B cell (primary cell): ENCODE results near the gene TMEM201. TPM values are rescaled to one million over a fixed set of nuclear protein-coding genes. Genes with fewer than 3 reads are reported as not detected.
A peak's percentile ranks its signal among the peaks of the same experiment; 100 is the strongest.

Experiments used
- ATAC-seq: fragments of 200-7000 bp; cut with Tn5 transposase; one replicate; pipeline ENCODE4 v1.10.0; 2021; ENCODE audit warnings: low read depth, mild to moderate bottlenecking, moderate number of reproducible peaks, moderate library complexity
- CTCF ChIA-PET: fragments of 350-600 bp; sonication (Branson Sonifier 250); formaldehyde crosslinking; loops from one replicate; lab custom pipeline; 2021; ENCODE audit warnings: antibody characterized with exemption, inconsistent platforms; lab: Charles Lee
- POLR2A ChIA-PET: fragments of 350-600 bp; sonication (Branson Sonifier 250); formaldehyde crosslinking; loops from one replicate; lab custom pipeline; 2021; ENCODE audit warnings: antibody characterized with exemption; lab: Charles Lee
- DNase-seq: peaks from one replicate; pipeline ENCODE4 v3.0.0; 2013
- H2AFZ ChIP-seq: 2 replicates; pipeline ENCODE4 v1.6.1; 2012; ENCODE audit warnings: mild to moderate bottlenecking, low read depth, low read length; ENCODE audit not compliant: insufficient read depth, poor library complexity, severe bottlenecking
- H3K27ac ChIP-seq, 2 donors: 1 replicate in 1 of 2; 2 replicates in 1 of 2; pipeline ENCODE4 v1.5.1; 2012 to 2013; ENCODE audit warnings: low read length in 2 of 2, mild to moderate bottlenecking in 2 of 2, moderate library complexity in 1 of 2
- H3K27me3 ChIP-seq, 4 experiments: fragments of 200-600 bp in 1 of 4; sonication (generic) in 1 of 4; replicated peaks in 1 of 4; 1 replicate in 2 of 4; 2 replicates in 2 of 4; pipeline versions ENCODE4 v1.6.1 to v1.7.0; 2013 to 2016; ENCODE audit warnings: low read length in 3 of 4, mild to moderate bottlenecking in 2 of 4, mixed read lengths in 1 of 4, moderate library complexity in 1 of 4; ENCODE audit not compliant: insufficient read depth in 4 of 4, control insufficient read depth in 3 of 4; ENCODE audit errors: control extremely low read depth in 1 of 4
- H3K36me3 ChIP-seq, 2 experiments: replicated peaks in 1 of 2; 1 replicate in 1 of 2; 2 replicates in 1 of 2; pipeline versions ENCODE4 v1.6.1 to v1.7.1; 2013; ENCODE audit warnings: low read length in 1 of 2; ENCODE audit not compliant: insufficient read depth in 2 of 2, control insufficient read depth in 1 of 2; ENCODE audit errors: control extremely low read depth in 1 of 2, extremely low read depth in 1 of 2
- H3K4me1 ChIP-seq, 2 donors: fragments of 200-600 bp in 1 of 2; sonication (generic) in 1 of 2; 1 replicate in 1 of 2; 2 replicates in 1 of 2; pipeline versions ENCODE4 v1.5.1 to v1.6.1; 2013 to 2017; ENCODE audit warnings: low read length in 2 of 2; ENCODE audit not compliant: control insufficient read depth in 2 of 2, insufficient read depth in 2 of 2
- H3K4me2 ChIP-seq: replicated peaks from 2 replicates; pipeline ENCODE3; 2012; ENCODE audit warnings: mild to moderate bottlenecking, low read depth, low read length; ENCODE audit not compliant: poor library complexity, severe bottlenecking
- H3K4me3 ChIP-seq, 5 experiments: fragments of 200-600 bp in 1 of 5; sonication (generic) in 1 of 5; 1 replicate in 3 of 5; 2 replicates in 2 of 5; pipeline versions ENCODE4 v1.5.1 to v1.7.0; 2011 to 2016; ENCODE audit warnings: low read length in 4 of 5, mild to moderate bottlenecking in 4 of 5, low read depth in 2 of 5, control low read depth in 1 of 5, moderate library complexity in 1 of 5; ENCODE audit not compliant: insufficient read depth in 1 of 5; ENCODE audit errors: control extremely low read depth in 1 of 5, extremely low read depth in 1 of 5
- H3K79me2 ChIP-seq: fragments of 200-600 bp; sonication (generic); one replicate; pipeline ENCODE4 v1.6.0; 2016; ENCODE audit warnings: low read length; ENCODE audit not compliant: control insufficient read depth, insufficient read depth
- H3K9ac ChIP-seq: fragments of 200-600 bp; sonication (generic); 2 replicates; pipeline ENCODE4 v1.6.1; 2017; ENCODE audit warnings: mild to moderate bottlenecking, low read length, moderate library complexity
- H3K9me3 ChIP-seq, 3 donors: one replicate each; pipeline versions ENCODE4 v1.6.1 to v1.7.1; 2013; ENCODE audit warnings: low read length in 2 of 3; ENCODE audit not compliant: control insufficient read depth in 2 of 3, insufficient read depth in 1 of 3; ENCODE audit errors: control extremely low read depth in 1 of 3
- H4K20me1 ChIP-seq: 2 replicates; pipeline ENCODE4 v1.6.0; 2012; ENCODE audit warnings: mild to moderate bottlenecking, low read length; ENCODE audit not compliant: insufficient read depth, control insufficient read depth, poor library complexity, severe bottlenecking
- H3K27ac Mint-ChIP-seq: one replicate; pipeline ENCODE4 v1.8.0; 2021; ENCODE audit warnings: mixed read lengths
- H3K27me3 Mint-ChIP-seq: one replicate; pipeline ENCODE4 v1.8.0; 2021; ENCODE audit warnings: mixed read lengths
- H3K4me1 Mint-ChIP-seq: one replicate; pipeline ENCODE4 v1.8.0; 2021; ENCODE audit warnings: mixed read lengths
- H3K4me3 Mint-ChIP-seq: one replicate; pipeline ENCODE4 v1.8.0; 2021; ENCODE audit warnings: mixed read lengths
- H3K9me3 Mint-ChIP-seq: one replicate; pipeline ENCODE4 v1.8.0; 2022; ENCODE audit warnings: mixed read lengths; ENCODE audit not compliant: insufficient read depth
- EZH2 ChIP-seq: IDR thresholded peaks from 2 replicates; pipeline ENCODE4 v1.6.1; 2012; ENCODE audit warnings: borderline replicate concordance, low read depth, mild to moderate bottlenecking, moderate library complexity, low read length; ENCODE audit not compliant: insufficient read depth, poor library complexity, severe bottlenecking
- WGBS: methylation state at CpG from one replicate; pipeline ENCODE4 v1.1.5; 2013; ENCODE audit warnings: missing lambda C conversion rate; ENCODE audit not compliant: insufficient coverage; 5-methylcytosine and 5-hydroxymethylcytosine counted together
- intact Hi-C: fragments of 100-400 bp; cut with micrococcal nuclease; formaldehyde crosslinking; loops from one replicate; pipeline ENCODE4 v1.10.0; 2022
- polyA plus RNA-seq: library from polyadenylated mRNA; depleted of rRNA; stranded (reverse); fragments of >200 nt; gene quantifications from 2 replicates; pipeline ENCODE4 v1.2.3, GENCODE V29; 2012
- total RNA-seq, 2 donors: library from RNA; stranded (reverse); fragments of 120-200 nt in 1 of 2; gene quantifications; 1 replicate in 1 of 2; 2 replicates in 1 of 2; pipeline versions ENCODE4 v1.2.3 to v1.2.4, GENCODE V29; 2013 to 2022
- TF ChIP-seq, protein P1 (sequence below): fragments of 200-600 bp; IDR thresholded peaks from one replicate; pipeline ENCODE4 v1.8.0; 2022; ENCODE audit warnings: antibody characterized with exemption, mild to moderate bottlenecking

The TMEM201 gene
- total and polyA plus RNA-seq, 2 donors (not counting 1 experiment from before 2014, with no cell fraction given): 6.5 to 9.1 TPM

DNA sequence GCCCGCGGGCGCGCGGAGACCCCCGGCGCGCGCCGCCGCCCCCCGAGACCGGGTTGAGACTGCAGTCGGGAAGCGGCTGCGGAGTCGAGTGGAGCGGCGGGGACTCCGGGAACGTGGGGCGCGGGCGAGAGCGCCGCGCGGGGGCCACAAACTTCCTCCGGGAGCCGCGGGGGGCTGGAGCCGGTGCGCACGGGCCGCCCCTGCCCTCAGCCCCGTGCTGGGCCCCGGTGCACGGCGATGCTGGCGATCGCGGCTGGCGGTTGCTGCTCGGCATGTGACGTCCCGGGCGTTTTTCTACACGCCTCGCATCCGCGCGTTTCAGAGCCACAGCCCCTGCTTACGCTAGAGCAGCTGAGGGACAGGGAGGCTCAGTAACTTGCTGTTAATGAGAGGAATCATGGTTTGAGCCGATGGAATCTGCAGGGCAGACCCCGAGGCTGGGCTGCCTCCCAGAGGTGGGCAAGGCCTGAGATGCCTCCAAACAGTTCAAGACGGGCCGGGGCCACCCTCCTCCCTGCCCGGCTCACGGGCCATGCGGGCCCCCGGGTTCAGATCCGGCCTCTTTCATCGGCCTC is 520 bp downstream of the TMEM201 start:
- H3K27ac ChIP-seq: peak overlapping the region in 1 of 2 donors; percentile 6
- peaks cover 49% of the 10 kb centered on the region for H3K79me2 ChIP-seq
- peaks cover 25% of the 10 kb centered on the region for H4K20me1 ChIP-seq
- H3K27me3 Mint-ChIP-seq: no peaks in the 10 kb centered on the region
- H3K27ac Mint-ChIP-seq: peak overlapping the region; percentile 76
- peak overlapping the region; percentile 97 for H3K4me2 ChIP-seq
- ChIA-PET CTCF (interaction anchor here (0.8 to 1.6 kb wide), 9 partner anchors 19 to 277 kb away, joined by 3 to 6 read pairs (median 3); partner anchors contain the start of gene PIK3CD), POLR2A (no interaction called here)
- peak overlapping the region; percentile 70 for H3K9ac ChIP-seq
- H3K27me3 ChIP-seq: no peaks in the 10 kb centered on the region
- H3K9me3 Mint-ChIP-seq: no peaks in the 10 kb centered on the region
- H3K4me3 ChIP-seq: peak overlapping the region; percentile 33 to 62 (median 58)
- no peaks in the 10 kb centered on the region for H3K9me3 ChIP-seq
- peaks cover 34 to 45% of the 10 kb centered on the region in 2 donors for H3K4me1 ChIP-seq
- H3K4me1 Mint-ChIP-seq: peaks cover 39% of the 10 kb centered on the region
- intact Hi-C loops: loop anchor here (2.0 to 10.0 kb wide), 4 partner anchors 38 to 1106 kb away; partner anchors contain the start of gene CTNNBIP1
- no peaks in the 10 kb centered on the region for H3K36me3 ChIP-seq
- peak overlapping the region; percentile 84 for H2AFZ ChIP-seq
- WGBS: 1% methylated on average over 63 of the region's 63 CpGs
- H3K4me3 Mint-ChIP-seq: peak overlapping the region; percentile 91
- ATAC-seq (no peak), DNase-seq (peak; percentile 69)
- TF ChIP-seq EZH2: no peak
- TF ChIP-seq, protein P1, sequence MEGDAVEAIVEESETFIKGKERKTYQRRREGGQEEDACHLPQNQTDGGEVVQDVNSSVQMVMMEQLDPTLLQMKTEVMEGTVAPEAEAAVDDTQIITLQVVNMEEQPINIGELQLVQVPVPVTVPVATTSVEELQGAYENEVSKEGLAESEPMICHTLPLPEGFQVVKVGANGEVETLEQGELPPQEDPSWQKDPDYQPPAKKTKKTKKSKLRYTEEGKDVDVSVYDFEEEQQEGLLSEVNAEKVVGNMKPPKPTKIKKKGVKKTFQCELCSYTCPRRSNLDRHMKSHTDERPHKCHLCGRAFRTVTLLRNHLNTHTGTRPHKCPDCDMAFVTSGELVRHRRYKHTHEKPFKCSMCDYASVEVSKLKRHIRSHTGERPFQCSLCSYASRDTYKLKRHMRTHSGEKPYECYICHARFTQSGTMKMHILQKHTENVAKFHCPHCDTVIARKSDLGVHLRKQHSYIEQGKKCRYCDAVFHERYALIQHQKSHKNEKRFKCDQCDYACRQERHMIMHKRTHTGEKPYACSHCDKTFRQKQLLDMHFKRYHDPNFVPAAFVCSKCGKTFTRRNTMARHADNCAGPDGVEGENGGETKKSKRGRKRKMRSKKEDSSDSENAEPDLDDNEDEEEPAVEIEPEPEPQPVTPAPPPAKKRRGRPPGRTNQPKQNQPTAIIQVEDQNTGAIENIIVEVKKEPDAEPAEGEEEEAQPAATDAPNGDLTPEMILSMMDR: no peak

DNA sequence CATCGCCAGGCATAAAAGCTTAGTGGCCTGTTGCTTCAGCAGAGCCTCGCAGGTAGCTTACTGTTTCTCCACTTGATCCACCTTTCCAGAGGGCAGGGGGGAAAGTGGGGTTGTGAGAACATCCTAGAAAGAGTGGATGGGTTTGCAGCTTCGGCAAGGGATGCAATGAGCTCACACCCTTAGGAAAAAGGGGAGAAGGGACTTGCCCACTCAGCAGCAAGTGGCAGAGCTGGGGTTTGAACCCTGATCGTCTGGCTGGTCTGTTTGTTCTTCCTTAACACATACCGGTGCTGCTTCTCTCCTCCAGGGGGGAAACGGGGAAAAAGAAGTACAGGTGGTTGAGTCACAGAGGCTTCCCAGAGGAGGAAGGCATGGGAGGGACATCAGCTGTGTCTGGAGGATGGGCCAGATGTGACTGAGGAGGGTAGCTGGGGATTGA is 1.0 kb downstream of the TMEM201 start:
- Mint-ChIP-seq H3K27ac (peak overlapping the region; percentile 80), H3K4me3 (peak overlapping the region; percentile 91), H3K27me3 (no peaks in the 10 kb centered on the region), H3K4me1 (peaks cover 39% of the 10 kb centered on the region), H3K9me3 (no peaks in the 10 kb centered on the region)
- Histone ChIP-seq H3K9ac (peak overlapping the region; percentile 70), H3K36me3 (no peaks in the 10 kb centered on the region), H3K4me2 (peak overlapping the region; percentile 97), H3K4me3 (peak overlapping the region in 4 of 5 experiments; percentile 33 to 62 (median 60)), H3K27ac (no peak overlapping the region), H2AFZ (peak overlapping the region; percentile 84), H3K27me3 (no peaks in the 10 kb centered on the region), H4K20me1 (peaks cover 30% of the 10 kb centered on the region), H3K9me3 (no peaks in the 10 kb centered on the region), H3K79me2 (peaks cover 54% of the 10 kb centered on the region), H3K4me1 (peaks cover 34 to 45% of the 10 kb centered on the region in 2 donors)
- ATAC-seq (no peak), DNase-seq (no peak)
- intact Hi-C loops: loop anchor here (2.0 to 10.0 kb wide), 4 partner anchors 37 to 1105 kb away; partner anchors contain the start of gene CTNNBIP1
- ChIA-PET POLR2A (interaction anchor here (0.5 kb wide), 1 partner anchor 218 kb away, joined by 4 read pairs; no protein-coding TSS in a partner anchor), CTCF (interaction anchor here (0.6 to 1.6 kb wide), 11 partner anchors 19 to 277 kb away, joined by 3 to 7 read pairs (median 3); partner anchors contain the start of gene PIK3CD)
- 11% methylated on average over 2 of the region's 6 CpGs for WGBS
- TF ChIP-seq, protein P1: no peak
- no peak for TF ChIP-seq EZH2
